Ishikawa (cell line): ENCODE data around the gene ZNF283.
A peak's percentile ranks its signal among the peaks of the same experiment; 100 is the strongest.

Source experiments
- CEBPB ChIP-seq: IDR thresholded peaks from 2 replicates; pipeline ENCODE4 v1.6.1; 2012
- CREB1 ChIP-seq: IDR thresholded peaks from 2 replicates; pipeline ENCODE4 v1.6.1; 2012; ENCODE audit warnings: low read depth
- EGR1 ChIP-seq: IDR thresholded peaks from 2 replicates; pipeline ENCODE4 v1.6.1; 2012
- EP300 ChIP-seq: IDR thresholded peaks from 2 replicates; pipeline ENCODE4 v1.6.1; 2012; ENCODE audit warnings: borderline replicate concordance
- FOXM1 ChIP-seq: IDR thresholded peaks from 2 replicates; pipeline ENCODE4 v1.6.1; 2012; ENCODE audit warnings: low read depth, borderline replicate concordance
- MAX ChIP-seq: IDR thresholded peaks from 2 replicates; pipeline ENCODE4 v1.6.1; 2012
- NFIC ChIP-seq: IDR thresholded peaks from 2 replicates; pipeline ENCODE4 v1.6.1; 2012
- RAD21 ChIP-seq: IDR thresholded peaks from 2 replicates; pipeline ENCODE4 v1.6.1; 2012; ENCODE audit warnings: low read depth
- REST ChIP-seq: IDR thresholded peaks from 2 replicates; pipeline ENCODE4 v1.6.1; 2012; ENCODE audit warnings: low read depth, mild to moderate bottlenecking
- TAF1 ChIP-seq: IDR thresholded peaks from 2 replicates; pipeline ENCODE4 v1.6.1; 2012; ENCODE audit warnings: low read depth, mild to moderate bottlenecking
- TCF12 ChIP-seq: IDR thresholded peaks from 2 replicates; pipeline ENCODE4 v1.6.1; 2012; ENCODE audit warnings: low read depth
- TEAD4 ChIP-seq: IDR thresholded peaks from 2 replicates; pipeline ENCODE4 v1.6.1; 2012
- USF1 ChIP-seq: IDR thresholded peaks from 2 replicates; pipeline ENCODE4 v1.6.1; 2012
- YY1 ChIP-seq: IDR thresholded peaks from 2 replicates; pipeline ENCODE4 v1.6.1; 2012; ENCODE audit warnings: low read depth
- ZBTB7A ChIP-seq: IDR thresholded peaks from 2 replicates; pipeline ENCODE4 v1.6.1; 2012; ENCODE audit warnings: low read depth

Gene ZNF283

GRCh38 chr19:43780706-43781525 lies 46.2 kb upstream of the ZNF283 start, which contains the start of gene KCNN4:
Gene KCNN4, minus strand, starts transcription at chr19:43780973. Its CDS starts 112 bp downstream, at chr19:43780861.
- no peak for TF ChIP-seq FOXM1
- TF ChIP-seq YY1 = no peak

- no peak for TF ChIP-seq EGR1
- no peak for TF ChIP-seq TEAD4
- no peak for TF ChIP-seq ZBTB7A
- TF ChIP-seq NFIC = no peak
- TF ChIP-seq FOXM1 = no peak
These were observed 45.4 kb upstream of the ZNF283 start for GRCh38 chr19:43781630-43782310.

GRCh38 chr19:43782311-43782660 lies 44.8 kb upstream of the ZNF283 start:
- no peak for TF ChIP-seq RAD21
- TF ChIP-seq MAX = no peak
- no peak for TF ChIP-seq EP300

- no peak for TF ChIP-seq NFIC
- no peak for TF ChIP-seq TCF12
- no peak for TF ChIP-seq CEBPB
- TF ChIP-seq MAX = no peak
- no peak for TF ChIP-seq REST
- TF ChIP-seq YY1 = no peak
- TF ChIP-seq RAD21 = no peak
These were observed 44.4 kb upstream of the ZNF283 start for GRCh38 chr19:43782689-43783231.

GRCh38 chr19:43783636-43784035 lies 43.5 kb upstream of the ZNF283 start:
- TF ChIP-seq EGR1 (no peak), EP300 (no peak), REST (no peak), CEBPB (no peak), TEAD4 (no peak), FOXM1 (no peak), MAX (no peak), YY1 (no peak), NFIC (no peak), ZBTB7A (no peak), USF1 (no peak), TAF1 (no peak), TCF12 (no peak), CREB1 (no peak)

GRCh38 chr19:43784241-43784980 lies 42.7 kb upstream of the ZNF283 start:
- TF ChIP-seq CREB1 (no peak), ZBTB7A (peak; percentile 60; the same call in 1 of the 2 replicates)
